Adrenal gland (tissue), 5 donors: ENCODE data around the gene ALG14.

ENCODE experiments used
- POLR2A ChIP-seq, 2 donors: fragments of 450-650 bp; IDR thresholded peaks; one replicate each; pipeline ENCODE4 v1.6.1; 2017; ENCODE audit warnings: antibody characterized with exemption in 2 of 2, mild to moderate bottlenecking in 2 of 2, moderate library complexity in 1 of 2
- TF ChIP-seq, protein P1 (sequence below), 6 experiments: fragments of 450-650 bp in 4 of 6; fragments of 200-600 bp in 2 of 6; sonication (generic) in 1 of 6; IDR thresholded peaks; 1 replicate in 5 of 6; 2 replicates in 1 of 6; pipeline versions ENCODE4 v1.5.1 to v1.8.0; 2016 to 2021; ENCODE audit warnings: antibody characterized with exemption in 6 of 6, mild to moderate bottlenecking in 2 of 6, moderate library complexity in 1 of 6
- donor health status: DM: no; HTN: no; CAD: no.

DNA sequence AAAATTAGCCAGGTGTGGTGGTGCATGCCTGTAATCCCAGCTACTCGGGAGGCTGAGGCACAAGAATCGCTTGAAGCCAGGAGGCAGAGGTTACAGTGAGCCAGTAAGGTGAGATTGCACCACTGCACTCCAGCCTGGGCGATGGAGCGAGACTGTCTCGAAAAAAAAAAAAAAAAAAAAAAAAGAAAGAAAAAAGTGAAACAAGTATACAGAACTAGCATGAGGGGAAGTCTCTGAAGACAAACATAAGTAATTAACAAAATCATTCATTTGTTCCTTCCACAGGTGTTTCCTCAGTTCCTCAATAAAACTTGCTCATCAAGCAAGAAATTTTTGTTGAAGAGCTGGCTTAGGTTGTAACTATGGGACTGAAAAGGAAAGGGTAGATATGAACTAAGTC is 93.6 kb downstream of the ALG14 start:
- TF ChIP-seq, protein P1, sequence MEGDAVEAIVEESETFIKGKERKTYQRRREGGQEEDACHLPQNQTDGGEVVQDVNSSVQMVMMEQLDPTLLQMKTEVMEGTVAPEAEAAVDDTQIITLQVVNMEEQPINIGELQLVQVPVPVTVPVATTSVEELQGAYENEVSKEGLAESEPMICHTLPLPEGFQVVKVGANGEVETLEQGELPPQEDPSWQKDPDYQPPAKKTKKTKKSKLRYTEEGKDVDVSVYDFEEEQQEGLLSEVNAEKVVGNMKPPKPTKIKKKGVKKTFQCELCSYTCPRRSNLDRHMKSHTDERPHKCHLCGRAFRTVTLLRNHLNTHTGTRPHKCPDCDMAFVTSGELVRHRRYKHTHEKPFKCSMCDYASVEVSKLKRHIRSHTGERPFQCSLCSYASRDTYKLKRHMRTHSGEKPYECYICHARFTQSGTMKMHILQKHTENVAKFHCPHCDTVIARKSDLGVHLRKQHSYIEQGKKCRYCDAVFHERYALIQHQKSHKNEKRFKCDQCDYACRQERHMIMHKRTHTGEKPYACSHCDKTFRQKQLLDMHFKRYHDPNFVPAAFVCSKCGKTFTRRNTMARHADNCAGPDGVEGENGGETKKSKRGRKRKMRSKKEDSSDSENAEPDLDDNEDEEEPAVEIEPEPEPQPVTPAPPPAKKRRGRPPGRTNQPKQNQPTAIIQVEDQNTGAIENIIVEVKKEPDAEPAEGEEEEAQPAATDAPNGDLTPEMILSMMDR (IDR thresholded peaks at IDR 0.05) = no peak
- TF ChIP-seq POLR2A (IDR thresholded peaks at IDR 0.05) = no peak
